K562 (cell line): ENCODE measurements around the gene SOAT1. TPM values are rescaled to one million over a fixed set of nuclear protein-coding genes. Genes with fewer than 3 reads are reported as not detected.
A peak's percentile ranks its signal among the peaks of the same experiment; 100 is the strongest.

Experiments used
- CHD1 ChIP-seq: fragments of 200-600 bp; sonication (generic); IDR thresholded peaks from one replicate; pipeline ENCODE4 v1.6.1; 2012; ENCODE audit warnings: mild to moderate bottlenecking, moderate library complexity, low read length, inconsistent platforms
- CREB1 ChIP-seq, 2 experiments: sonication (generic) in 1 of 2; formaldehyde crosslinking in 1 of 2; IDR thresholded peaks; 2 replicates each; pipeline versions ENCODE4 v1.6.1 to v1.8.0; 2012 to 2022; ENCODE audit warnings: inconsistent platforms in 1 of 2, mild to moderate bottlenecking in 1 of 2, missing genetic modification reagents in 1 of 2, moderate library complexity in 1 of 2
- ELF2 ChIP-seq: fragments of 250-450 bp; sonication (Bioruptor Pico); IDR thresholded peaks from 2 replicates; pipeline ENCODE4 v1.5.0; 2021; ENCODE audit warnings: mild to moderate bottlenecking
- MIER1 ChIP-seq: fragments of 450-650 bp; IDR thresholded peaks from 2 replicates; pipeline ENCODE4 v1.6.1; 2016; ENCODE audit warnings: antibody characterized with exemption, mild to moderate bottlenecking, low read depth
- MYNN ChIP-seq, 2 experiments: sonication (generic); formaldehyde crosslinking in 1 of 2; IDR thresholded peaks; 2 replicates each; pipeline versions ENCODE4 v1.5.0 to v1.6.1; 2016 to 2020; ENCODE audit warnings: antibody characterized with exemption in 1 of 2, missing genetic modification reagents in 1 of 2
- NBN ChIP-seq: fragments of 450-650 bp; IDR thresholded peaks from 2 replicates; pipeline ENCODE4 v1.6.1; 2016; ENCODE audit warnings: low read depth, mild to moderate bottlenecking
- NRF1 ChIP-seq, 2 experiments: fragments of 450-650 bp; IDR thresholded peaks in 1 of 2; conservative IDR thresholded peaks in 1 of 2; 2 replicates each; pipeline ENCODE4 v1.6.1; 2014; ENCODE audit warnings: mild to moderate bottlenecking in 2 of 2
- PHB2 ChIP-seq: fragments of 450-650 bp; IDR thresholded peaks from 2 replicates; pipeline ENCODE4 v1.6.1; 2017; ENCODE audit warnings: low read depth
- RBFOX2 ChIP-seq: fragments of 200-400 bp; formaldehyde crosslinking; IDR thresholded peaks from 2 replicates; pipeline ENCODE4 v1.6.1; 2017; ENCODE audit warnings: low read depth, mild to moderate bottlenecking, low read length, moderate library complexity
- SP2 ChIP-seq: IDR thresholded peaks from 2 replicates; pipeline ENCODE4 v1.6.1; 2011; ENCODE audit warnings: mild to moderate bottlenecking, low read depth, low read length, moderate library complexity; ENCODE audit not compliant: poor library complexity, severe bottlenecking; ENCODE audit errors: extremely low read depth
- SPI1 ChIP-seq: IDR thresholded peaks from 2 replicates; pipeline ENCODE4 v1.6.1; 2011; ENCODE audit warnings: low read depth, low read length, control low read depth, borderline replicate concordance
- polyA plus RNA-seq, 8 experiments: library from polyadenylated mRNA; depleted of rRNA in 4 of 8; stranded (reverse) in 5 of 8; unstranded in 3 of 8; fragments of >200 nt; fragmentation: Nextera tagmentation in 2 of 8; fragmentation: Illumina TruSeq in 1 of 8; extraction: Ambion mirVana in 2 of 8; extraction: Trizol in 1 of 8; gene quantifications; 2 replicates each; pipeline versions ENCODE4 v1.2.1 to v1.2.3, GENCODE V29; 2011 to 2014; ENCODE audit warnings: inconsistent platforms in 1 of 8, missing spikeins in 1 of 8
- total RNA-seq, 7 experiments: library from RNA; depleted of rRNA in 6 of 7; stranded (reverse); fragments of >200 nt in 6 of 7; fragmentation: Illumina TruSeq in 2 of 7; extraction: Trizol in 2 of 7; gene quantifications; 2 replicates each; pipeline versions ENCODE4 v1.2.1 to v1.2.3, GENCODE V29; 2011 to 2021; ENCODE audit warnings: low replicate concordance in 1 of 7
- TF ChIP-seq, protein P1 (sequence below): fragments of 450-650 bp; conservative IDR thresholded peaks from 2 replicates; pipeline ENCODE4 v1.6.1; 2016; ENCODE audit warnings: missing genetic modification characterization, low read depth, mild to moderate bottlenecking, control low read depth, missing compliant biosample characterization
- TF ChIP-seq, protein P2 (sequence below), 2 experiments: IDR thresholded peaks; 2 replicates each; pipeline ENCODE4 v1.6.1; 2011; ENCODE audit warnings: borderline replicate concordance in 1 of 2, control low read depth in 1 of 2, low read depth in 1 of 2, low read length in 1 of 2, mild to moderate bottlenecking in 1 of 2, mixed read lengths in 1 of 2, moderate library complexity in 1 of 2; ENCODE audit not compliant: insufficient read depth in 1 of 2, insufficient read length in 1 of 2, poor library complexity in 1 of 2, severe bottlenecking in 1 of 2; ENCODE audit errors: extremely low read depth in 1 of 2
- TF ChIP-seq, protein P3 (sequence below): conservative IDR thresholded peaks from 2 replicates; pipeline ENCODE4 v1.6.1; 2011; ENCODE audit warnings: low read depth, mild to moderate bottlenecking, low read length; ENCODE audit not compliant: control insufficient read depth
- TF ChIP-seq, protein P4 (sequence below), 2 experiments: IDR thresholded peaks; 2 replicates each; pipeline ENCODE4 v1.6.1; 2012; ENCODE audit warnings: improper control_type of control experiment in 2 of 2, low read depth in 2 of 2, low read length in 2 of 2, borderline replicate concordance in 1 of 2
- TF ChIP-seq, protein P5 (sequence below): fragments of 450-650 bp; IDR thresholded peaks from 2 replicates; pipeline ENCODE4 v1.6.1; 2016; ENCODE audit warnings: antibody characterized with exemption

The SOAT1 gene
- total and polyA plus RNA-seq, 9 of the 15 experiments (the other 6 are each of a cell fraction or from before 2014, with no cell fraction given), result 5.5 to 29.1 (median 17.3) TPM

DNA sequence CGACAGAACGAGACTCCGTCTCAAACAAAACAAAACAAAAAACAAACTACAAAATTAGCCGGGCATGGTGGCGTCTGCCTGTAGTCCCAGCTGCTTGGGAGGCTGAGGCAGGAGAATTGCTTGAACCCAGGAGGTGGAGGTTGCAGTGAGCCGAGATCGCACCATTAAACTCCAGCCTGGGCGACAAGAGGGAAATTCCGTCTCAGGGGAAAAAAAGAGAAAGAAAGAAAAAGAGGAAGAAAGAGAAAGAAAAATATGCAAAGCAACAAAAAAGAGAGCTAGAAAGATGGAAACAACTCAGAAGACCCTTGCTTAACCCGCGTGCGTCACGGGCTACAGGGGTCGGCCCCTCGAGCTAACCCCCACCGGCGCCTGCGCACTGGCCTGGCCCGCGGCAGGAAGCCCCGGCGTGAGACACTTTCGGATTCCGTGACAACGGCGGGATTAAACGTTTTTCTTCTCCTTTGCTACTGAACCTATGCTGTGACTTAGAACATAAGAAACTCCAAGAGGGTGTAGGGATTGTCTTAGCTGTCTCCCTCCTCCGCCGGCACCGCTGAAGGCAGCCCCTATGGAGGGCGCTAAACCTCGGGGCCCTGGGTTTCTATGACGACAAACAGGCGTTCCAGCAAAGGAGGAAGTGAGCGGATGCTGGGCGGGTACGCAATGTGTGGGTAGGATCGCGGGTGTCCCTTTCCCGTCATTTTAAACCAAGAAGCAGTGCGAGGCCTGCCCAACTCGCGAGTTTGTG is 71.9 kb downstream of the SOAT1 start, which contains the start of gene AXDND1 (continued):
- TF ChIP-seq, protein P1, sequence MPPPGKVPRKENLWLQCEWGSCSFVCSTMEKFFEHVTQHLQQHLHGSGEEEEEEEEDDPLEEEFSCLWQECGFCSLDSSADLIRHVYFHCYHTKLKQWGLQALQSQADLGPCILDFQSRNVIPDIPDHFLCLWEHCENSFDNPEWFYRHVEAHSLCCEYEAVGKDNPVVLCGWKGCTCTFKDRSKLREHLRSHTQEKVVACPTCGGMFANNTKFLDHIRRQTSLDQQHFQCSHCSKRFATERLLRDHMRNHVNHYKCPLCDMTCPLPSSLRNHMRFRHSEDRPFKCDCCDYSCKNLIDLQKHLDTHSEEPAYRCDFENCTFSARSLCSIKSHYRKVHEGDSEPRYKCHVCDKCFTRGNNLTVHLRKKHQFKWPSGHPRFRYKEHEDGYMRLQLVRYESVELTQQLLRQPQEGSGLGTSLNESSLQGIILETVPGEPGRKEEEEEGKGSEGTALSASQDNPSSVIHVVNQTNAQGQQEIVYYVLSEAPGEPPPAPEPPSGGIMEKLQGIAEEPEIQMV, result peak; percentile 66; the same call in 1 of the 2 replicates
- TF ChIP-seq PHB2 (no peak; the same call in 1 of the 2 replicates), MYNN (IDR thresholded peaks at IDR 0.05) (peak; percentile 70; the same call in 1 of the 2 replicates), MYNN (CRISPR knock-in tag; IDR thresholded peaks at IDR 0.05) (no peak), SPI1 (peak; percentile 99), NRF1 (conservative IDR thresholded peaks at IDR 0.05 in 1 of 2, IDR thresholded peaks at IDR 0.05 in 1 of 2) (peak; percentile 97 to 98), CREB1 (IDR thresholded peaks at IDR 0.05) (peak; percentile 81), CREB1 (CRISPR knock-in tag; IDR thresholded peaks at IDR 0.05) (peak; percentile 74), ELF2 (CRISPR knock-in tag) (peak; percentile 96), MIER1 (0 out of 2 replicates have a peak, but pooled peaks have one; percentile 56), SP2 (no peak), RBFOX2 (peak; percentile 75), NBN (peak; percentile 66; the same call in 1 of the 2 replicates), CHD1 (peak; percentile 49)
- TF ChIP-seq, protein P2, sequence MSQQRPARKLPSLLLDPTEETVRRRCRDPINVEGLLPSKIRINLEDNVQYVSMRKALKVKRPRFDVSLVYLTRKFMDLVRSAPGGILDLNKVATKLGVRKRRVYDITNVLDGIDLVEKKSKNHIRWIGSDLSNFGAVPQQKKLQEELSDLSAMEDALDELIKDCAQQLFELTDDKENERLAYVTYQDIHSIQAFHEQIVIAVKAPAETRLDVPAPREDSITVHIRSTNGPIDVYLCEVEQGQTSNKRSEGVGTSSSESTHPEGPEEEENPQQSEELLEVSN (IDR thresholded peaks at IDR 0.05; ENCODE audit: borderline replicate concordance in 1 of 2, extremely low read depth in 1 of 2, insufficient read depth in 1 of 2, insufficient read length in 1 of 2, low read depth in 1 of 2, low read length in 1 of 2, poor library complexity in 1 of 2, severe bottlenecking in 1 of 2), result peak; percentile 66 to 81
- TF ChIP-seq, protein P3, sequence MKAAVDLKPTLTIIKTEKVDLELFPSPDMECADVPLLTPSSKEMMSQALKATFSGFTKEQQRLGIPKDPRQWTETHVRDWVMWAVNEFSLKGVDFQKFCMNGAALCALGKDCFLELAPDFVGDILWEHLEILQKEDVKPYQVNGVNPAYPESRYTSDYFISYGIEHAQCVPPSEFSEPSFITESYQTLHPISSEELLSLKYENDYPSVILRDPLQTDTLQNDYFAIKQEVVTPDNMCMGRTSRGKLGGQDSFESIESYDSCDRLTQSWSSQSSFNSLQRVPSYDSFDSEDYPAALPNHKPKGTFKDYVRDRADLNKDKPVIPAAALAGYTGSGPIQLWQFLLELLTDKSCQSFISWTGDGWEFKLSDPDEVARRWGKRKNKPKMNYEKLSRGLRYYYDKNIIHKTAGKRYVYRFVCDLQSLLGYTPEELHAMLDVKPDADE, result peak; percentile 90
- TF ChIP-seq, protein P4, sequence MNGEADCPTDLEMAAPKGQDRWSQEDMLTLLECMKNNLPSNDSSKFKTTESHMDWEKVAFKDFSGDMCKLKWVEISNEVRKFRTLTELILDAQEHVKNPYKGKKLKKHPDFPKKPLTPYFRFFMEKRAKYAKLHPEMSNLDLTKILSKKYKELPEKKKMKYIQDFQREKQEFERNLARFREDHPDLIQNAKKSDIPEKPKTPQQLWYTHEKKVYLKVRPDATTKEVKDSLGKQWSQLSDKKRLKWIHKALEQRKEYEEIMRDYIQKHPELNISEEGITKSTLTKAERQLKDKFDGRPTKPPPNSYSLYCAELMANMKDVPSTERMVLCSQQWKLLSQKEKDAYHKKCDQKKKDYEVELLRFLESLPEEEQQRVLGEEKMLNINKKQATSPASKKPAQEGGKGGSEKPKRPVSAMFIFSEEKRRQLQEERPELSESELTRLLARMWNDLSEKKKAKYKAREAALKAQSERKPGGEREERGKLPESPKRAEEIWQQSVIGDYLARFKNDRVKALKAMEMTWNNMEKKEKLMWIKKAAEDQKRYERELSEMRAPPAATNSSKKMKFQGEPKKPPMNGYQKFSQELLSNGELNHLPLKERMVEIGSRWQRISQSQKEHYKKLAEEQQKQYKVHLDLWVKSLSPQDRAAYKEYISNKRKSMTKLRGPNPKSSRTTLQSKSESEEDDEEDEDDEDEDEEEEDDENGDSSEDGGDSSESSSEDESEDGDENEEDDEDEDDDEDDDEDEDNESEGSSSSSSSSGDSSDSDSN (IDR thresholded peaks at IDR 0.05; ENCODE audit: borderline replicate concordance in 1 of 2, low read depth in 2 of 2, low read length in 2 of 2), result peak; percentile 50 to 79; a peak in 2 of 4 replicates
- TF ChIP-seq, protein P5, sequence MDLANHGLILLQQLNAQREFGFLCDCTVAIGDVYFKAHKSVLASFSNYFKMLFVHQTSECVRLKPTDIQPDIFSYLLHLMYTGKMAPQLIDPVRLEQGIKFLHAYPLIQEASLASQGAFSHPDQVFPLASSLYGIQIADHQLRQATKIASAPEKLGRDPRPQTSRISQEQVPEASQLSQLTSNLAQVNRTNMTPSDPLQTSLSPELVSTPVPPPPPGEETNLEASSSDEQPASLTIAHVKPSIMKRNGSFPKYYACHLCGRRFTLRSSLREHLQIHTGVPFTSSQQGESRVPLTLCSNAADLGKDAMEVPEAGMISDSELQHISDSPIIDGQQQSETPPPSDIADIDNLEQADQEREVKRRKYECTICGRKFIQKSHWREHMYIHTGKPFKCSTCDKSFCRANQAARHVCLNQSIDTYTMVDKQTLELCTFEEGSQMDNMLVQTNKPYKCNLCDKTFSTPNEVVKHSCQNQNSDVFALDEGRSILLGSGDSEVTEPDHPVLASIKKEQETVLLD, result peak; percentile 94
